Ureter (tissue), 1 donor: ENCODE results near the gene MKRN2. TPM values are rescaled to one million over a fixed set of nuclear protein-coding genes. Genes with fewer than 3 reads are reported as not detected.

Experiments
- DNase-seq: peaks from one replicate; pipeline ENCODE4 v3.0.0-alpha.2; 2020; ENCODE audit warnings: low spot score
- total RNA-seq: library from RNA; stranded (reverse); gene quantifications from one replicate; pipeline ENCODE4 v1.2.4, GENCODE V29; 2023
- donor health status: DM: yes; HTN: yes; CAD: no.

MKRN2 gene
- total RNA-seq, 1 donor from 2014 or later = 24.5 TPM

DNA sequence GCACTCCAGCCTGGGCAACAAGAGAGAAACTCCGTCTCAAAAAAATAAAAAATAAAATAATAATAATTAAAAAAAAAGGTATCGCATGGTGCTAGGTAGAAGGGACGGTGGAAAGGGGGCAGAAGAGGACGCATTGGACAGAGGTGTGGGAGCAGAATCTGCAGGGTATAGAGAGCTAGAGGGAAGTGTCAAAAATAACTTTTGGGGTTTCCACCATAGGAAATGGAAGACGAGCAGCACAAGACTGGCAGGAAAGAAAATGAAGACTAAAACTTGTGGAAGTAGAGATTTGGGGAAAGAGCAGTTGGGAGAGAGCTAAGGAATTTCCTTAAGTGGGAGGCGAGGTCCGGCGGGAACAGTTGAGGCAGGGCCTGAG is 585 bp upstream of the MKRN2 start:
- no peak for DNase-seq

DNA sequence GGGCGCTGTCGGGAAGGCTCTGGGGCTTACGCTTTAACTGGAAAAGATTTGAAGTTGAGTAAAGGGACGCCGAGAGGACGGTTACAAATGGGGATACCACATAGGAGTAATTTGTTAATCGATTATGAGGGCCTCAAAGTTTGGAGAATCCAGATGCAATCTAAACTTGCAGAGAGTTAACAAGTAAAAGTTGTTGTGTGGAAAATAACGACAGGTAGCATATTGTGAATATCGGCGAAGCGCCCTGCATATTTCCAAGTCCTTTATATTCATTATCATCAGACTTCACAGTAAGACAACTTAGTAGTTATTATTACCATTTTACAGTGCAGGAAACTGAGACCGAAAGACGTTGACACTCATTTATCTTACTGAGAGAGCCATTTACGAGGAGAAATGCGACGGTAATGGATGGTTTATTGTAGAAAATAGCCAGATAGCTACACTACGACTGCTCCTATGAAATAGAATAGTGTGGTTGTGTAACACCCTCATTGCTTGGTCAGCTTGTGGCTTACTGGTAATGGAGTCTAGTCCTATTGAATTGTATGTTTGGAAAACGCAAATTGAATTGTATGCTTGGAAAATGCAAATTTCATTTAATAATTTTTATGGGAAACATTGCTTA is 700 bp downstream of the MKRN2 start:
- no peak for DNase-seq

DNA sequence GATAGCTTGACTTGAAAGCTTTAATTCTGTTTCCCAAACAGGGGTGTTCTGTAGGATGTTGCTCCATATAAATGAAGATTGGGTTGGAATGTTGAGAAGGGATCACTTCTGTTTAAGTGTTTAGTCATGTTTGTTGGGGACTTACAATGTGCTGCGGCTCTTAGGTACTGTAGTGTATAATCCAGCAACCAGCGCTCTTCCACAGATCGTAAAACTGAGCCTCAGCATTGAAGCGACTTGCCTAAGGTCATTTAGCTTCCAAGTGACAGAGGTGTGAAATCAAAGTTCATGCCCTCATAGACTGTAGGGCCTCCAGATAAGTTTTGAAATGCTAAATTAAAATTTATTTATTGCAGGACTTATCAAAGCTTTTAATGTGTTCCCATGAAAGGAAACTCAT is 1.8 kb downstream of the MKRN2 start:
- DNase-seq = no peak

GRCh38 chr3:12559520-12559919 is 2.6 kb downstream of the MKRN2 start:
- no peak for DNase-seq

- DNase-seq = no peak
Measured at GRCh38 chr3:12560505-12561190, 3.8 kb downstream of the MKRN2 start.

- no peak for DNase-seq
Measured at GRCh38 chr3:12561397-12561796, 4.5 kb downstream of the MKRN2 start.

DNA sequence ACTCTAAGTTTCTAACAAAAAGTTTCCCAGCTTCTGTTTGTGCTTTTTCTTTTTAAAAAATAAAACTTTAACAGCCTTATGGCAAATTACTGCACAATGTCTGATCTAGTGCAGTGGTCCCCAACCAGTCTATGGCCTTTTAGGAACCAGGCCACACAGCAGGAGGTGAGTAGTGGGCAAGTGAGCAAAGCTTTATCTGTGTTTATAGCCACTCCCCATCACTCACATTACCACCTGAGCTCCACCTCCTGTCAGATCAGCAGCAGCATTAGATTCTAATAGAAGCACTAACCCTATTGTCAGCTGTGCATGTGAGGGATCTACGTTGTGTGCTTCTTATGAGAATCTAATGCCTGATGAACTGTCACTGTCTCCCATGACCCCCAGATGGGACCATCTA is 5.6 kb downstream of the MKRN2 start:
- no peak for DNase-seq

GRCh38 chr3:12566976-12567375 is 10.1 kb downstream of the MKRN2 start:
- DNase-seq = no peak

DNA sequence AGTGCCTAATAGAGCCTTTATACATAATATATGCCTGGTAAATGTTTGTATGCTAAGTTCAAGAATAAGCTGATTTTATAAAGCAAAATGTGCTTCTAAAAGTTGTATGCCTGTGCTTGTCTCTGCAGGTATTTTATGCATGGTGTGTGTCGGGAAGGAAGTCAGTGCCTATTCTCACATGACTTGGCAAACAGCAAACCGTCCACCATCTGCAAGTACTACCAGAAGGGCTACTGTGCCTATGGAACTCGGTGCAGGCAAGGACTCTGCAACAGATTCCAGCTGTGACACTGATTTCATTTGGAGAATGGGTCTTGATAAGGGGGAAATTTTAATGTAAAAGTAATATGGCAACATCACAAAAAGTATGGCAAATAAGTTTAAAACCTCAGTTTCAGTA is 11.9 kb downstream of the MKRN2 start:
- no peak for DNase-seq

DNA sequence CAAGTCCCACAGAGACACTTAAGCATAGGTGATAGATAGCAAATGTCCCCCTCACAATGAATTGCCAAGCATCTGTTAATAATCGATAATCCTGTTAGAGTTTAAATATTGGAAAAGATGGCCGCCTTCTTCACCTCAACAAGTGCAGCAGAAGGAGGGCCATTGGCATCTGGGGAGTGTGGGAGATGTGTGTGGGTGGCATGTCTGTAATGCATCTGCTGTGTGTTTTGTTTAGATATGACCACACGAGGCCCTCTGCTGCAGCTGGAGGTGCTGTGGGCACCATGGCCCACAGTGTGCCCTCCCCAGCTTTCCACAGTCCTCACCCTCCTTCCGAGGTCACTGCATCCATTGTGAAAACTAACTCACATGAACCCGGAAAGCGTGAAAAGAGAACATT is 12.9 kb downstream of the MKRN2 start:
- no peak for DNase-seq

DNA sequence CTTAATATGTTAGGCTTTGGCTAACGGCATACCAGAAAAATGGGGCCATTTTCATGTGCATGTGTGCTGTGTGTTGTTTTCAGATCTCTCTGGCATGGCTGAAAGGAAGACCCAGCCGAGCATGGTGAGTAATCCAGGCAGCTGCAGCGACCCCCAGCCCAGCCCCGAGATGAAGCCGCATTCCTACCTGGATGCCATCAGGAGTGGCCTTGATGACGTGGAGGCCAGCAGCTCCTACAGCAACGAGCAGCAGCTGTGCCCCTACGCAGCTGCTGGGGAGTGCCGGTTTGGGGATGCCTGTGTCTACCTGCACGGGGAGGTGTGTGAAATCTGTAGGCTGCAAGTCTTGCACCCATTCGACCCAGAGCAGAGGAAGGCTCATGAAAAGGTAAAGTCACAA is 15.1 kb downstream of the MKRN2 start:
- no peak for DNase-seq

GRCh38 chr3:12574131-12574530 is 17.2 kb downstream of the MKRN2 start:
- DNase-seq = no peak

- DNase-seq = no peak
Measured at GRCh38 chr3:12574661-12575060, 17.8 kb downstream of the MKRN2 start.

GRCh38 chr3:12577379-12577778 is 20.5 kb downstream of the MKRN2 start:
- DNase-seq = no peak

DNA sequence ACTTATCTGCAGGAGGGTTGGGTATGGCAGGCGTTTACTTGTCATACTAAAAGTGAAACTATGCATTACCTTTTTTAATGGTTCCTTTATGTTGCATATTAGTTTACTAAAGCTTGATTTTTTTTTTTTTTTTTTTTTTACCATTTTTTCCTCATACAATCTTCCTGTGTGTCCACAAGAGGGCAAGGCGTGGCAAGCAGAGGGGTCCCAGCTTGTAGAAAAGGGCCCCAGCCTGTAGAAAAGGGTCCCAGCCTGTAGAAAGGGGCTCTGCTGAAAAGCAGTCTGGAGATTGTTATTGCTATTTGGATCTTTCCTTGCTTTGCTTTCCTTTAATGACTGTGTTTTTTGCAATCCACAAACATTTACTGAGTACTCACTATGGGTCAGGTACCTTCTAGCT is 21.9 kb downstream of the MKRN2 start:
- DNase-seq = no peak

DNA sequence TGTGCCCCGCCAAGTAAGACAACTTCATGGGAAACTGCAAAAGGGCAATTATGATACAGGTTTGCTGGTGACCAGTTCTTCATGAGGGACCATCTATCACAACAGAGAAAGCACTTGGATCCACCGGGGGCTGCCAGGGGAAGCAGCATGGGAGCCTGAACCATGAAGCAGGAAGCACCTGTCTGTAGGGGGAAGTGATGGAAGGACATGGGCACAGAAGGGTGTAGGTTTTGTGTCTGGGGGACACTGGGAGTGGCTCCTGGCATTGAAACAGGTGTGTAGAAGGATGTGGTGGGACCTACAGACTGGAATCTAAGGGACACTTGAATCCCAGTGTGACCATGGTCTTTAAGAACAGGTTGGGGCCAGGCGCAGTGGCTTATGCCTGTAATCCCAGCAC is 22.6 kb downstream of the MKRN2 start:
- no peak for DNase-seq

DNA sequence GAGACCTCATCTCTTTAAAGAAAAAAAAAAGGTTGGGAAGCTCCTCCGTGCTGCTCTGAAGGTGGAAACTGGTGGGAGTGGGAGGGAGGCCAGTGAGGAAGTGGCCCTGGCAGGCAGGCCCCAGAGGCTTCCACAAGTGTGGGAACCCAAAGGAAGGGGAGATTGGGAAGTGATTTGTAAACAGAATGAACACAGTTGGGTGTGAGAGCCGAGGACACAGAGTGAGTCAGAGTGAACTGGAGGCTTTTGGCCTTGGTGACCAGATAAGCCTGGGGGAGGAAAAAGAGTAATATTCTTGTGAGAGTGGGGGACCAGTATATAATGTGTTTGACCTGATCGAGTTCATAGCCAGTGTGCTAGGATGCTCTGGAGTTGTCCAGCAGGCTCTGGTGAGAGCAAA is 23.0 kb downstream of the MKRN2 start:
- DNase-seq = no peak

GRCh38 chr3:12582730-12583129 is 25.8 kb downstream of the MKRN2 start:
- no peak for DNase-seq

- DNase-seq = no peak
Measured at GRCh38 chr3:12583280-12583679, 26.4 kb downstream of the MKRN2 start.

DNA sequence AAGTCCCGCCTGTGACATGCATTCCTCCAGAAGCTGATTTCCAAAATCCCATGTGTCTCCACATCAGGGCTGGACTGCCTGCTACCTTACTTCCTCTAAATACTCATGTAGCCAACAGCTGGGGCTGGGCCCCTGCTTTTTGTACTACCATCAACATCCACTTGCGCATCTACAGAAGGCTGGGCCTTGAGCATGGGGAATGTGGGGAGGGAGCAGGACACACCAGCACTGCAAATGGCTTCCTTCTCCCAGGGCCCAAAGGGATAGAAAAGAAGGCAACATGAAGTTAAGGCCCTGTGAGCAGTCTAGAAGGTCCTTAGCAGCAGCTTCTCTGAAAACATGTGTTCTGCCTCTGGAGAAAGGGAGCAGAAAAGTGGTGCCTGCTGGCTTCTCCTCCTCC is 27.2 kb downstream of the MKRN2 start:
- DNase-seq = no peak

- DNase-seq = no peak
Measured at GRCh38 chr3:12585181-12585580, 28.3 kb downstream of the MKRN2 start.

- DNase-seq = no peak
Measured at GRCh38 chr3:12585970-12586369, 29.1 kb downstream of the MKRN2 start.

DNA sequence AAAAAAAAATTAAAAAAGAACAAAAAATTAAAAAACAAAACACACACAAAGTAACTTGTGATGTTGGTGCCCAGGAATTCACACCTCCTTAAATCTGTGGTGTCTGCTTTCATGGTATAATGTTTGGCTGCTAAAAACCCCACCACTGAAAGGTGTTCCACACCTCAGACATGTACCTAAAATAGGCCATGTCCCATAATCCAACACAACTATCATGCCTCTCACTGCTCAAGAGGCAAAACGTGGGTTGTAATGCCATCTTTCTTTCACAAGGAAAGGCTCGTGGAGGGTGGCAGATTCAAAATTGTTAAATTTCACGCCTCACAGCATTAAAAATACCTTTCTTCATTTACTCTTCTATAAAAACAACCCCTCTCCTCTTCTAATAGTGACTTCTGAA is 29.5 kb downstream of the MKRN2 start:
- DNase-seq = no peak
